AG09319 (cell line): ENCODE measurements around the gene PSMB10.

Experiments used
- DNase-seq: peaks from one replicate; pipeline ENCODE4 v3.0.0-alpha.2; 2010; ENCODE audit warnings: low read depth; ENCODE audit errors: extremely low read depth
- CTCF ChIP-seq: IDR thresholded peaks from 2 replicates; pipeline ENCODE4 v1.5.1; 2011; ENCODE audit warnings: low read depth, mild to moderate bottlenecking, inconsistent platforms, low read length, moderate library complexity

The PSMB10 gene

GRCh38 chr16:67943619-67944504 is 7.2 kb upstream of the PSMB10 start, which contains the start of gene LCAT:
Gene LCAT (minus strand): TSS chr16:67944120. CDS start chr16:67944101, 19 bp downstream.
- TF ChIP-seq CTCF, result no peak
- no peak for DNase-seq

DNA sequence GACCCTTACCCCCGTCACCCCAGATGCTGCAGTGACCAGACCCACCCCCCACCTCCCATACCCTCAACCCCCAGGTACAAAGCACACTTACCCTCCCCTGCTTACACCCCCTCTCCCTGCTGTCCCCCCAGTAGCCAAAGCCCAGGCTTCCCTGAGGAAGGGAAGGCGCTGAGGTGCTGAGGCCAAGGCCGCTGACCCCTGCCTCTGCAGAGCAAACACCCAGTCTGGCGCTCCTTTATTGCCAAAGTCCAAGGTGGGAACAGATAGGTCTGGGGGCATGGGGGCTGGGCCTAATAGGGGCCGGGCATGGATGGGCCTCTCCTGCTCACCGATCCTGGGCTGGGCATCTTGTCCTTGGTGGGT is 6.6 kb upstream of the PSMB10 start:
- TF ChIP-seq CTCF, result no peak
- no peak for DNase-seq

DNA sequence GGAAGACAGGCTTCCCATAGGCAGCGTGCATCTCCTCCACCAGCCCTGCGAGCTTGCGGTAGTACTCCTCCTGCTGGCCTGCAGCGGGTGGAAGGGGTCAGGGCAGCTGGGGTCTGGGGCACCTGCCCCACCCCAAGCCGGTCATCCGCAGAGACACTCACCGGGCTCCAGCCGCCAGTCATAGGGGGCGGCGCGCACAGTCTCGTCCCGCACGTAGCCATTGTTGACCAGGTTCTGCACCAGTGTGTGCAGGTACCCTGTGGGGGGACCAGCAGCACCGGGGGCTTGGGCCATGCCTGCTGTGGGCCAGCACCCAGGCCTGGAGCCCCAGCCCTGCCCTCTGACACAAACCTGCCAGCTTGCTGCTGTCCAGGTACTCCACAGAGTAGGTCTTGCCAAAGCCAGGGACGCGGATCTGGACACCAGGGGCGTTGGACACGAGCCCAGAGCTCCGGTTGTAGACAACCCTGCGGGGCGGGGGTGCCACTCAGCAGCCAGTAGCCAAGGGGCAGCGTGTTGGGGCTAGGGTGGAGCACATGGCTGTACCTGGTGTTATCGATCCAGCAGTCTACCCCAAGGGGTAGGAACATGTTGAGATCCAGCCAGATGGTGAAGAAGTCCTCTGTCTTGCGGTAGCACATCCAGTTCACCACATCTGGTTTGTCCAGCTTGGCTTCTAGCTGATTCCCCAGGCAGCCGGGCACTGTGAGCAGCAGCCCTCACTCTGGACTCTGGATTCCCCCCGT is 6.0 kb upstream of the PSMB10 start:
- no peak for DNase-seq
- no peak for TF ChIP-seq CTCF

DNA sequence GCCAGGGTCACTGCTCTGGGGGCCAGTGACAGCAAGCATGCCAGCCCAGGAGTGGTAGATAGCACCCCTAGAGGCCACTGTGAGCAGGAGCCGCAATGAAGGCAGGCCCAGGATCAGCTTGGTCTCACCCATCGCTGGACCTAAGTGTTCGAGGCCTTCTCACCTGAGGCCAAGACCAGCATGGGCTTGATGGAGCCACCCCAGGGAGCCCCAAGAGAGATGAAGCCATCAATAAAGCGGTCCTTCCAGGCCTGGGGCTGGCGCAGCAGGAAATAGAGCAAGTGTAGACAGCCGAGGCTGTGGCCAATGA is 5.5 kb upstream of the PSMB10 start:
- DNase-seq, result no peak

GRCh38 chr16:67941469-67942199 is 5.0 kb upstream of the PSMB10 start:
- no peak for TF ChIP-seq CTCF
- DNase-seq, result no peak

More for the DNA sequence above, 5.5 kb upstream of the PSMB10 start:
- peak; percentile 60 for TF ChIP-seq CTCF

DNA sequence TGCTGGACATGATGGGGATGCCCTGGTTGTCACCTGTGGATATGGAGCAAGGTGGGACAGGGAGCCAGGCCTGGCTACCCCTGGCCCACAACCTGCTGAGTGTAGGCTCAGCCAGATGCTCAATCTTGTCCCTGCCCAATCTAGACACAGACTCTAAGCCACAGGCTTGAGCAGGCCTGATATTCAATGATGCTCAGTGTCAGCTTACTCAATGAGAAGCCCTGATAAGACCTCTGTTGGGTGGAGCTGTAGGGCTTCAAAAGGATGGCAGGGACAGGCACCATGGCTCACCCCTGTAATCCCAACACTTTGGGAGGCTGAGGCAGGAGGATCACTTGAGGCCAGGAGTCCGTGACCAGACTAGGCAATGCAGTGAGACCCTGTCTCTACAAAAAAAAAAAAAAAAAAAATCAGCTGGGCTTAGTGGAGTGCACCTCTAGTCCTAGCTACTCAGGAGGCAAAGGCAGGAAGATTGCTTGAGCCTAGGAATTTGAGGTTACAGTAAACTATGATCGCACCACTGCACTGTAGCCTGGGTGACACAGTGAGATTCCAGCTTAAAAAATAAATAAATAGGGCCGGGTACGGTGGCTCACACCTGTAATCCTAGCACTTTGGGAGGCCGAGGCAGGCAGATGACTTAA is 3.9 kb upstream of the PSMB10 start:
- no peak for DNase-seq
- TF ChIP-seq CTCF, result no peak
